HG02642 (cell line): ENCODE data around the gene IL6ST.
"Not testable (repeated sequence)": the region's sequence is repeated elsewhere in the genome, so short reads cannot be mapped to it uniquely, and the experiment has no call there.

Experiments used
- ATAC-seq: cut with Tn5 transposase; IDR thresholded peaks from one replicate; pipeline ENCODE4 v1.9.1; 2021; ENCODE audit warnings: mild to moderate bottlenecking; ENCODE audit not compliant: unreplicated experiment, poor library complexity

The IL6ST gene

DNA sequence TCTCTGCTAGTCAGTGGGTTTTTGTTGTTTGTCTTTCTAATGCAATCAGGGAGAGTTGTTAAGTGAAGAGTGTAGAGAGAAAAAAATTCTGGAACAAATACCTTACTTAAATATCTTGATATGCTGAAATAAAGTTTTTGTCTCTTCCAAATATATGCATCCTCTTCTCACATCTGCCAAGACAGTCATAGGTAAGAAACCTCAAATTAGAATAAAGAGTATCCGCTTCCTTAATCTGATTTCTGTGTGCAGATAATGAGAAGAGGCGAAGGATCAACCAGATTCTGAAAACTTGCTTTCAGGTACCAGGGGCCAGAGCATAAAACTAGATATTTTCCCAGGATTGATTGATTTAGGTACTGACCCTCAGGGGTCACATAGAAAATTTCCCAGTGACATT, 11.3 kb upstream of the IL6ST start:
- ATAC-seq: no peak

- ATAC-seq: no peak
Measured at GRCh38 chr5:56004874-56005273, 10.1 kb upstream of the IL6ST start.

DNA sequence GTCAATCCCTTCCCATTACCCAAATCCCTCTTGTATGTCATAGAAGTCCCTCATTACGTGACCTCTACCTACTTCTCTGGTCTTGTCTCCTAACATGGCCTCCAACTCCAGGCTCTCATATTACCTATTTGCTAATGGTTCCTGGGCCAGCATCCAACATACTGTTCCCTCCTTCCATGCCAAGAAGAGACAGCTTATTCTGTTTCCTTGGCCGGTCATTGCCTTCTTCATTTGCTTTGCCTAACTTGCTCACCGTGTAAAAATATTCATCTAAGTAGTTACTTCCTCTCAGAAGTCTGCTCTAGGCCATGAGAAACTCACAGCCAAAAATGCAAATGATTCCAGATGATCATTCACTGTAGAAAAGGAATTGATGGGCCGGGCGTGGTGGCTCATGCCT, 8.9 kb upstream of the IL6ST start:
- no peak for ATAC-seq

GRCh38 chr5:56003179-56003578, 8.4 kb upstream of the IL6ST start:
- no peak for ATAC-seq

DNA sequence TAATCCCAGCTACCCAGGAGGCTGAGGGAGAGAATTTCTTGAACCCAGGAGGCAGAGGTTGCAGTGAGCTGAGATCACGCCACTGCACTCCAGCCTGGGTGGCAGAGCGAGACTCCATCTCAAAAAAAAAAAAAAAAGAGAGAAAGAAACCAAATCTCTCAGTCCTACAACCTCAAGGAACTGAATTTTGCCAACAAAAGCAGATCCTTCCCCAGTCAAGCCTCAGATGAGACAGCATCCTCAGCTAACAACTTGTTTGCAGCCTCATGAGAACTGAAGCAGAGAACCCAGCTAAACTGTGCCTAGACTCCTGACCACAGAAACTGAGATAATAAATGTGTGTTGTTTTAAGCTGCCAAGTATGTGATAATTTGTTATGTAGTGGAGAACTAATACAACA, 7.5 kb upstream of the IL6ST start:
- no peak for ATAC-seq

DNA sequence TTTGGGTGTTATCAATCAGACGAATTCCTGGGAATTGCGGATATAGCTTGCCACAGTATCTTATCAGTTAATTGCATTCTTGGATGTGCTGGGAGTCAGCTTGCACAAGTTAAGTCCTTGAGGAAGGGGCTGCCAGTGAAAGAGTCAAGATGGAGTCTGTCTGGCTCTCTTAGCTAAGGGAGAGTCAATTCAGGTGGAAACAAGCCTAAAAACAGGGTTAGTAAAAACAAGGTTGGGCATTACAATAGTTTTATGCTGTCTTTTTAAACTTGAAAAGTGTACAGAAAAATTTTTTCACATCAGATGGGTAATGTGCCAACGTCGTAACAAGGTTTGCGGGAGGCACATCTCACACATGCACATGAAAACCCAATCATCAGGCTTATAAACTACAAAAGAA, 5.5 kb upstream of the IL6ST start:
- ATAC-seq: not testable (repeated sequence)

- no peak for ATAC-seq
Measured at GRCh38 chr5:55998966-55999365, 4.2 kb upstream of the IL6ST start.

DNA sequence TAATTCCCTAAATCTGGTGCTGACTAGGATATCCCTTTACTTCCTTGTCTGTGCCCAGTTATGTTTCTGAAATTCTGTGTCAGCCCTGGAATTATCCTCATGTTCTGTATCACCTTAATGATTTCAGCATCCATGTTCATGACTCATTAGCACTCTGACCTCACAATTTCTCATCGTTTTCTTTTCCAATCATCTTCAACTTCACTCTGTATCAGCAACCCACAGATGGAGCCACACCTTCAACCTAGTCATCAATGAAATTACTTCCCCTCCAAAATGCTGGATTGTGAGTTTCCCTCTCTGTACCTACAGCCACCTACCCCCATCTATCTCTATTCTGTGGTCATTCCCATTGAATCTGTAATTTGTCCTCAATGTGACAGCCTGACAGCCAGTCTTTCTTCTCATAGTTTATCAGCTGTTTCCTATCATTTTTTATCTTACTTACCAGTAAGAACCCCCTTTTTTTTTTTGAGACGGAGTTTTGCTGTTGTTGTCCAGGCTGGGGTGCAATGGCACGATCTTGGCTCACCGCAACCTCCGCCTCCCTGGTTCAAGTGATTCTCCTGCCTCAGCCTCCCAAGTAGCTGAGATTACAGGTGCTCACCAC, 3.1 kb upstream of the IL6ST start:
- ATAC-seq: no peak

- ATAC-seq: peak; percentile 97
Measured at GRCh38 chr5:55994998-55995914, 493 bp upstream of the IL6ST start.

- ATAC-seq: no peak
Measured at GRCh38 chr5:55993731-55994494, 850 bp downstream of the IL6ST start.

DNA sequence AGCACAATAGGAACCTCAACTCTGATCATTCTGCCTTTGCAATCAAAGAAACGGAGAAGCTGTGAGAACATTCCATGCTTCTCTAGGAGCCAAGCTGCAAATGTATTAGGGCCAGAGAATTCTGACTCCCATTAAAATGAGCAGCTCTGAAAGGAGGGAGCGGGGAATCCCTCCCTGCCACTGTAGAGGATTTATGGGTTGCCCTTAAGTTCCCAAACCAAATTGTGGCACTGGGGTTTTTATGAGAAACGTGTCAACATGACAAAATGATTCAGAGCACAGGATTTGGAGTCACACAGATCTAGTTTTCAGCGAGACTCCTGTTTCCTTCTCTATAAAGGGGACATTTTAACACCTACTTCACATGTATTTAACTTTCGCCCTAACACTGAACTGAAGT, 1.8 kb downstream of the IL6ST start:
- no peak for ATAC-seq

- no peak for ATAC-seq
Measured at GRCh38 chr5:55991768-55992486, 2.8 kb downstream of the IL6ST start.

DNA sequence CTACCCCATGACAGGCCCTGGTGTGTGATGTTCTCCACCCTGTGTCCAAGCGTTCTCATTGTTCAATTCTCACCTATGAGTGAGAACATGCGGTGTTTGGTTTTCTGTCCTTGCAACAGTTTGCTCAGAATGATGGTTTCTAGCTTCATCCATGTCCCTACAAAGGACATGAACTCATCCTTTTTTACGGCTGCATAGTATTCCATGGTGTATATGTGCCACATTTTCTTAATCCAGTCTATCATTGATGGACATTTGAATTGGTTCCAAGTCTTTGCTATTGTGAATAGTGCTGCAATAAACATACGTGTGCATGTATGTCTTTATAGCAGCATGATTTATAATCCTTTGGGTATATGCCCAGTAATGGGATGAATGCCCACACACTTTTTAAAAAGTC, 3.9 kb downstream of the IL6ST start:
- ATAC-seq: not testable (repeated sequence)

- no peak for ATAC-seq
Measured at GRCh38 chr5:55989860-55990259, 4.9 kb downstream of the IL6ST start.

DNA sequence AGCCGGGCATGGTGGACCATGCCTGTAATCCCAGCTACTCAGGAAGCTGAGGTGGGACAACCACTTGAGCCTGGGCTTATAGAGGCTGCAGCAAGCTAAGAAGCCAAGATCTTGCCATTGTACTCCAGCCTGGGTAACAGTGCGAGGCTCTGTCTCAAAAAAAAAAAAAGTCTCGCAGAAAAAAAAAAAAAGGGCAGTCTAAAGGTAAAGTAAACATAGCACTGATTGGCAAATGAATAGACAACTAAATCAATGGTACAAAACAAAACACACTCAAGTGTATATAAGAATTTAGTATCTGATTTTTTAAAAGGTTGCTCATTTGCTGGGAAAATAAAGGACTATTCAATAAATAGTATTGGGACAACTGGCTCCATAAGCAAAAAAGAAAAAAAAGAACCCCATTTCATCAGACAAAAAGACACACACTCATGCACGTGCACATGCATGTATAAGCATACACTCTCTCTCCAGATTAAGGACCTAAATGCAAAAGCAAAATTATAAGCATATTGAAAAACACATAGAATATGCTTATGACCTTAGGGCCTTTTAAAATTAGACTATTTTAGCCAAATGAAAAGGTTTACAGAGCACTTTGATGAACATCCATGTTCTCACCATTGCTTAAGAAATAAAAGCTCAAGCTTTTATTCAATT, 5.7 kb downstream of the IL6ST start:
- ATAC-seq: no peak

- not testable (repeated sequence) for ATAC-seq
Measured at GRCh38 chr5:55988428-55988827, 6.3 kb downstream of the IL6ST start.

- ATAC-seq: no peak
Measured at GRCh38 chr5:55986931-55987330, 7.8 kb downstream of the IL6ST start.

DNA sequence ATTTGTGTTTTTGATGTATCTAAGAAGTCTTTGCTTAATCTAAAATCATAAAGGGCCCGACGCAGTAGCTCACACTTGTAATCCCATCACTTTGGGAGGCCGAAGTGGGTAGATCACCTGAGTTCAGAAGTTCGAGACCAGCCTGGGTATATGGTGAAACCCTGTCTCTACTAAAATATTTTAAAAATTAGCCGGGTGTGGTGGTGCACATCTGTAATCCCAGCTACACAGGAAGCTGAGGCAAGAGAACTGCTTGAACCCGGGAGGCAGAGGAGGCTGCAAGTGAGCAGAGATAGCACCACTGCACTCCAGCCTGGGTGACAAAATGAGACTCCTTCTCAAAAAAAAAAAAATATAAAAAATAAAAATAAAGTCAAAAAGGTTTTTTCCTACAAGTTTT, 9.6 kb downstream of the IL6ST start:
- no peak for ATAC-seq

DNA sequence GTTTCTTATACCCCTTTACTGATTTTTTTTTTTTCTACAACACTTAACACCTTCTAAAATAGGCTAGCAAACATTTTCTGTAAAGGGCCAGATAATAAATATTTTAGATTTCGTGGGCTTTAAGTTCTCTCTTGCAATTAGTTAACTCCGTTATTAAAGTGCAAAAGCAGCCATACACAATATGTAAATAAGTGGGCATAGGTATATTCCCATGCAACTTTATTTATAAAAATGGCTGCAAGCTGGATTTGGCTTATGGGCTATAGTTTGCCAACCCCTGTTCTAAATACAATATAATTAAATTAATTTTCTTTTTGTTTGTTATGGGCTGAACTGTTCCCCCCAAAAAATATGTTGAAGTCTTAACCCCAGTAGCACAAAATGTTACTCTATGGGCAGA, 10.8 kb downstream of the IL6ST start:
- no peak for ATAC-seq

DNA sequence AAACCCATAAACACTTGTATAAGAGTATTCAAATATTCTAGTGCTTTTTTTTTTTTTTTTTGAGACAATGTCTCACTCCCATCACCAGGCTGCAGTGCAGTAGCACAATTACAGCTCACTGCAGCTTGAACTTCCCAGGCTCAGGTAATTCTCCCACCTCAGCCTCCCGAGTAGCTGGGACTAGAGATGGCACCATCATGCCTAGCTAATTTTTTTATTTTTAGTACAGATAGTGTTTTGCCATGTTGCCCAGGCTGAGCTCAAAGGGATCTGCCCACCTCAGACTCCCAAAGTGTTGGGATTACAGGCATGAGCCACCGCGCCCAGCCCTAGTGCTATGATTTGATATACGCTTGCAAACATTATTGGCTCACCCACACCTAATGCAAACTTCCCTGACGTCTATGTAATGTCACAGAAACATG, 11.8 kb downstream of the IL6ST start:
- no peak for ATAC-seq
